ENCODE measurements around the gene WBP2. TPM values are rescaled to one million over a fixed set of nuclear protein-coding genes. Genes with fewer than 3 reads are reported as not detected.
"Not testable (repeated sequence)": the region's sequence is repeated elsewhere in the genome, so short reads cannot be mapped to it uniquely, and the experiment has no call there.

Gene WBP2
- total RNA-seq, 2 experiments from 2014 or later = 98.5 to 114 TPM

- Histone ChIP-seq H3K4me3 (ENCODE audit: low read length) (no peak overlapping the region), H3K4me1 (ENCODE audit: insufficient read depth, low read length) (peaks cover 28% of the 10 kb centered on the region), H3K27me3 (ENCODE audit: control insufficient read depth in 1 of 2, insufficient read depth in 2 of 2, low read length in 2 of 2) (no peaks in the 10 kb centered on the region), H3K9me3 (ENCODE audit: control insufficient read depth in 1 of 2, insufficient read depth in 1 of 2, low read length in 2 of 2) (no peaks in the 10 kb centered on the region), H3K27ac (ENCODE audit: low read depth in 1 of 2, low read length in 2 of 2) (no peak overlapping the region), H3K36me3 (ENCODE audit: insufficient read depth, low read length) (peaks cover 5% of the 10 kb centered on the region)
- DNase-seq = no peak
- CTCF ChIA-PET = interaction anchor here (0.7 kb wide), 1 partner anchor 82 kb away, joined by 3 read pairs; no protein-coding TSS in a partner anchor
- ATAC-seq (ENCODE audit: poor library complexity) = no peak
- Mint-ChIP-seq H3K4me1 (ENCODE audit: low read depth) (peaks cover 38% of the 10 kb centered on the region), H3K9me3 (no peaks in the 10 kb centered on the region), H3K27me3 (no peaks in the 10 kb centered on the region), H3K4me3 (no peak overlapping the region), H3K36me3 (ENCODE audit: low read depth) (no peaks in the 10 kb centered on the region), H3K27ac (no peak overlapping the region)
- POLR2A ChIA-PET = interaction anchor here (0.8 kb wide), 1 partner anchor 14 kb away, joined by 5 read pairs; the partner anchor contains the start of gene WBP2
- no peak for TF ChIP-seq CTCF (IDR thresholded peaks at IDR 0.05)
- intact Hi-C loops (cut with DNase I, micrococcal nuclease) = no loop called here
Observed at GRCh38 chr17:75869282-75870141, 14.4 kb upstream of the WBP2 start.

GRCh38 chr17:75868730-75869281 lies 13.7 kb upstream of the WBP2 start:
- intact Hi-C loops (cut with DNase I, micrococcal nuclease); H3K9me3 ChIP-seq (ENCODE audit: control insufficient read depth in 1 of 2, insufficient read depth in 1 of 2, low read length in 2 of 2); H3K27me3 ChIP-seq (ENCODE audit: control insufficient read depth in 1 of 2, insufficient read depth in 2 of 2, low read length in 2 of 2); DNase-seq; H3K27ac ChIP-seq (ENCODE audit: low read depth in 1 of 2, low read length in 2 of 2); CTCF ChIA-PET; H3K9me3 Mint-ChIP-seq; H3K27ac Mint-ChIP-seq; H3K36me3 ChIP-seq (ENCODE audit: insufficient read depth, low read length); POLR2A ChIA-PET; H3K27me3 Mint-ChIP-seq; H3K4me3 ChIP-seq (ENCODE audit: low read length); ATAC-seq (ENCODE audit: poor library complexity); H3K4me3 Mint-ChIP-seq; H3K36me3 Mint-ChIP-seq (ENCODE audit: low read depth): not testable (repeated sequence)
- peaks cover 34% of the 10 kb centered on the region for H3K4me1 ChIP-seq (ENCODE audit: insufficient read depth, low read length)
- peaks cover 42% of the 10 kb centered on the region for H3K4me1 Mint-ChIP-seq (ENCODE audit: low read depth)

- H3K36me3 Mint-ChIP-seq (ENCODE audit: low read depth); H3K9me3 ChIP-seq (ENCODE audit: control insufficient read depth in 1 of 2, insufficient read depth in 1 of 2, low read length in 2 of 2); intact Hi-C loops (cut with DNase I, micrococcal nuclease); H3K36me3 ChIP-seq (ENCODE audit: insufficient read depth, low read length); H3K9me3 Mint-ChIP-seq; H3K27ac ChIP-seq (ENCODE audit: low read depth in 1 of 2, low read length in 2 of 2); H3K4me3 Mint-ChIP-seq; ATAC-seq (ENCODE audit: poor library complexity); H3K27me3 ChIP-seq (ENCODE audit: control insufficient read depth in 1 of 2, insufficient read depth in 2 of 2, low read length in 2 of 2); H3K27me3 Mint-ChIP-seq; DNase-seq; H3K4me3 ChIP-seq (ENCODE audit: low read length): not testable (repeated sequence)
- H3K4me1 ChIP-seq (ENCODE audit: insufficient read depth, low read length) = peaks cover 34% of the 10 kb centered on the region
- ChIA-PET POLR2A (interaction anchor here (0.9 to 1.6 kb wide), 5 partner anchors 10 to 89 kb away, joined by 3 to 22 read pairs (median 6); partner anchors contain the start of genes TRIM65 and WBP2), CTCF (interaction anchor here (1.1 to 1.9 kb wide), 4 partner anchors 11 to 31 kb away, joined by 3 to 16 read pairs (median 4); partner anchors contain the start of genes TRIM47, TRIM65 and UNC13D)
- H3K27ac Mint-ChIP-seq = peak overlapping the region; percentile 77
- H3K4me1 Mint-ChIP-seq (ENCODE audit: low read depth) = peaks cover 27% of the 10 kb centered on the region
Observed at GRCh38 chr17:75865404-75866188, 10.5 kb upstream of the WBP2 start.

GRCh38 chr17:75864887-75865286 lies 9.8 kb upstream of the WBP2 start:
- peaks cover 34% of the 10 kb centered on the region for H3K4me1 ChIP-seq (ENCODE audit: insufficient read depth, low read length)
- CTCF ChIA-PET = interaction anchor here (1.1 to 1.9 kb wide), 3 partner anchors 12 to 31 kb away, joined by 3 to 16 read pairs (median 5); partner anchors contain the start of genes TRIM47, TRIM65 and UNC13D
- H3K9me3 Mint-ChIP-seq; H3K4me3 ChIP-seq (ENCODE audit: low read length); H3K9me3 ChIP-seq (ENCODE audit: control insufficient read depth in 1 of 2, insufficient read depth in 1 of 2, low read length in 2 of 2); H3K4me3 Mint-ChIP-seq; H3K36me3 ChIP-seq (ENCODE audit: insufficient read depth, low read length); intact Hi-C loops (cut with DNase I, micrococcal nuclease); H3K27me3 ChIP-seq (ENCODE audit: control insufficient read depth in 1 of 2, insufficient read depth in 2 of 2, low read length in 2 of 2); H3K27me3 Mint-ChIP-seq; H3K36me3 Mint-ChIP-seq (ENCODE audit: low read depth): not testable (repeated sequence)
- H3K4me1 Mint-ChIP-seq (ENCODE audit: low read depth) = peaks cover 25% of the 10 kb centered on the region
- DNase-seq = peak in 2 of 14 experiments; percentile 61 to 74
- peak; percentile 77 for ATAC-seq (ENCODE audit: poor library complexity)
- peak overlapping the region; percentile 31 to 68 for H3K27ac ChIP-seq (ENCODE audit: low read depth in 1 of 2, low read length in 2 of 2)
- POLR2A ChIA-PET = interaction anchor here (0.9 to 1.6 kb wide), 6 partner anchors 9 to 89 kb away, joined by 3 to 22 read pairs (median 6); partner anchors contain the start of genes TRIM65 and WBP2
- H3K27ac Mint-ChIP-seq = peak overlapping the region; percentile 77

Measured in CD4-positive, alpha-beta T cell (primary cell).